Karpas-422 (cell line): ENCODE measurements around the gene OGDH. TPM values are rescaled to one million over a fixed set of nuclear protein-coding genes. Genes with fewer than 3 reads are reported as not detected.
"Not testable (repeated sequence)": the region's sequence is repeated elsewhere in the genome, so short reads cannot be mapped to it uniquely, and the experiment has no call there.

Source experiments
- DNase-seq: peaks from one replicate; pipeline ENCODE4 v3.0.0-alpha.2; 2015
- H2AFZ ChIP-seq: fragments of 200-600 bp; sonication (generic); 2 replicates; pipeline ENCODE4 v1.6.1; 2014; ENCODE audit warnings: antibody characterized with exemption, low read length, mixed read lengths
- H3K27ac ChIP-seq: fragments of 200-600 bp; sonication (generic); 2 replicates; pipeline ENCODE4 v1.5.1; 2014; ENCODE audit warnings: mild to moderate bottlenecking, low read length, moderate library complexity
- H3K27me3 ChIP-seq: fragments of 200-600 bp; sonication (generic); 2 replicates; pipeline ENCODE4 v1.6.1; 2014; ENCODE audit warnings: low read length, mixed read lengths
- H3K36me3 ChIP-seq: fragments of 200-600 bp; sonication (generic); 2 replicates; pipeline ENCODE4 v1.6.1; 2014; ENCODE audit warnings: low read length, mixed read lengths; ENCODE audit not compliant: insufficient read depth
- H3K4me1 ChIP-seq: fragments of 200-600 bp; sonication (generic); 2 replicates; pipeline ENCODE4 v1.6.1; 2014; ENCODE audit warnings: mild to moderate bottlenecking, low read length, mixed read lengths
- H3K4me2 ChIP-seq: fragments of 200-600 bp; sonication (generic); 2 replicates; pipeline ENCODE4 v1.6.1; 2014; ENCODE audit warnings: low read length, low read depth, mild to moderate bottlenecking; ENCODE audit not compliant: poor library complexity, severe bottlenecking
- H3K4me3 ChIP-seq: fragments of 200-600 bp; sonication (generic); 2 replicates; pipeline ENCODE4 v1.5.1; 2014; ENCODE audit warnings: mild to moderate bottlenecking, antibody characterized with exemption, low read length, mixed read lengths
- H3K79me2 ChIP-seq: fragments of 200-600 bp; sonication (generic); 2 replicates; pipeline ENCODE4 v1.6.1; 2014; ENCODE audit warnings: mild to moderate bottlenecking, low read length, mixed read lengths
- H3K9ac ChIP-seq: fragments of 200-600 bp; sonication (generic); 2 replicates; pipeline ENCODE4 v1.6.0; 2014; ENCODE audit warnings: low read length
- H3K9me2 ChIP-seq: fragments of 200-600 bp; sonication (generic), shearing (Covaris generic); replicated peaks from 2 replicates; pipeline ENCODE4 v1.6.0; 2014; ENCODE audit warnings: mild to moderate bottlenecking, low read length, moderate library complexity; ENCODE audit not compliant: insufficient read depth
- H3K9me3 ChIP-seq: fragments of 300-700, 200-600 bp; sonication (generic); 2 replicates; pipeline ENCODE4 v1.6.1; 2014; ENCODE audit warnings: low read length, mixed read lengths
- H4K20me1 ChIP-seq: fragments of 200-600 bp; sonication (generic); 2 replicates; pipeline ENCODE4 v1.6.1; 2014; ENCODE audit warnings: mild to moderate bottlenecking, antibody characterized with exemption, low read length, low read depth; ENCODE audit not compliant: insufficient read depth
- total RNA-seq: library from RNA; depleted of rRNA; stranded (reverse); fragments of >200 nt; shearing (Covaris generic); gene quantifications from 2 replicates; pipeline ENCODE4 v1.2.3, GENCODE V29; 2014; ENCODE audit warnings: low replicate concordance

The OGDH gene
- total RNA-seq, 1 experiment from 2014 or later, result 24.9 TPM

DNA sequence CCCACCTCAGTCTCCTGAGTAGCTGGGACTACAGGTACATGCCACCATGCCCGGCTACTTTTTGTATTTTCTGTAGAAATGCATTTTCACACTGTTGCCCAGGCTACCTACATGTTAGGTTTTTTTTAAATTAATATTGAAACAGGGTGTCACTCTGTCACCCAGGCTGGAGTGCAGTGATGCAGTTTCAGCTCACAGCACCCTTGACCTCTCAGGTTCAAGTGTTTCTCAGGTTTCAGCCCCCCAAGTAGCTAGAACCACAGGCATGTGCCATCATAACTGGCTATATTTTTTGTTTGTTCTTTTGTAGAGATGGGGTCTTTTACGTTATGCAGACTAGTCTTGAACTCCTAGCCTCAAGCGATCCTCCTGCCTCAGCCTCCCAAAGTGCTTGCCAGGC is 109.8 kb downstream of the OGDH start:
- H3K4me2 ChIP-seq, result no peak overlapping the region
- no peaks in the 10 kb centered on the region for H3K9me2 ChIP-seq
- DNase-seq, result peak; percentile 28

DNA sequence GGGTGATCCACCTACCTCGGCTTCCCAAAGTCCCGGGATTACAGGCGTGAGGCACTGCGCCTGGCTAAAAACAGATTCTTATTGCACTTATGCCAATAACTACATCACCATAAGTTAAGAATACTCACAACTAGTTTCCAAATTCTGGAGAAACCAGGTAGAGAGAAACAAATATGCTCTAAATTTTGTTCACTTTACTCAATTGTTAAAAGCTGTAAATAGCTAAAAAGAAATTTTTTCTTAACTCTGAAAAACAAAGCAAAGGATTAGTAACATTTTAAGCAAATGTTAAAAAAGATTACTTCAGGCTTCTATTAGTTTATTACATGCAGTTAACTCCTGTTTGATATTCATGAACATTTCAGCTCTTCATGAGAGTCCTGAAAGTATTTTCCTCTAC is 113.9 kb downstream of the OGDH start:
- H3K4me2 ChIP-seq, result no peak overlapping the region
- H3K79me2 ChIP-seq, result no peaks in the 10 kb centered on the region
- H3K9ac ChIP-seq, result no peak overlapping the region
- H3K4me3 ChIP-seq, result no peak overlapping the region
- no peaks in the 10 kb centered on the region for H3K9me3 ChIP-seq
- H3K9me2 ChIP-seq, result no peaks in the 10 kb centered on the region
- H3K36me3 ChIP-seq, result no peaks in the 10 kb centered on the region
- no peaks in the 10 kb centered on the region for H3K27me3 ChIP-seq
- DNase-seq, result no peak
- no peak overlapping the region for H2AFZ ChIP-seq
- H3K27ac ChIP-seq, result no peak overlapping the region
- no peaks in the 10 kb centered on the region for H3K4me1 ChIP-seq
- H4K20me1 ChIP-seq, result no peaks in the 10 kb centered on the region

More for the DNA sequence above, 109.8 kb downstream of the OGDH start:
- H3K4me1 ChIP-seq, result no peaks in the 10 kb centered on the region
- no peak overlapping the region for H3K4me3 ChIP-seq
- no peaks in the 10 kb centered on the region for H3K27me3 ChIP-seq
- H3K27ac ChIP-seq, result no peak overlapping the region
- no peaks in the 10 kb centered on the region for H3K79me2 ChIP-seq
- H4K20me1 ChIP-seq, result no peaks in the 10 kb centered on the region
- H3K9me3 ChIP-seq, result no peaks in the 10 kb centered on the region
- no peak overlapping the region for H3K9ac ChIP-seq
- H3K36me3 ChIP-seq, result no peaks in the 10 kb centered on the region
- H2AFZ ChIP-seq, result no peak overlapping the region

DNA sequence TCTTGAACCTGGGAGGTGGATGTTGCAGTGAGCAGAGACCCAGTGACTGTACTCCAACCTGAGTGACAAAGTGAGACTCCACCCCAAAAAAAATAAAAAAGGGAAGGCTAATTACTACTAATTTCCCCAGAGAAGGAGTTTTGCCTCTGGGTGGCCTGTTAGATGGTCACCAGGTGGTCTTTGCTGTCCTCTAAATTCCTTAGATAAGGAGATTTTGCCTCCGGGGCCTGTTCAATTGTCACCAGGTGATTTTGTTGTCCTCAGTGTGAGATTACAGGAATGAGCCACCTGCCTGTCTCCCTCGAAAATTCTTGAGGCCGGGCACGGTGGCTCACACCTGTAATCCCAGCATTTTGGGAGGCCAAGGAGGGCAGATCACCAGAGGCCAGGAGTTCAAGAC is 117.8 kb downstream of the OGDH start:
- DNase-seq, result peak; percentile 10
- Histone ChIP-seq H3K4me1 (no peaks in the 10 kb centered on the region), H3K4me3 (no peak overlapping the region), H3K9me3 (no peaks in the 10 kb centered on the region), H3K9ac (no peak overlapping the region), H3K9me2 (no peaks in the 10 kb centered on the region), H3K79me2 (no peaks in the 10 kb centered on the region), H3K4me2 (no peak overlapping the region), H3K27me3 (no peaks in the 10 kb centered on the region), H2AFZ (no peak overlapping the region), H3K36me3 (no peaks in the 10 kb centered on the region), H4K20me1 (no peaks in the 10 kb centered on the region), H3K27ac (no peak overlapping the region)

DNA sequence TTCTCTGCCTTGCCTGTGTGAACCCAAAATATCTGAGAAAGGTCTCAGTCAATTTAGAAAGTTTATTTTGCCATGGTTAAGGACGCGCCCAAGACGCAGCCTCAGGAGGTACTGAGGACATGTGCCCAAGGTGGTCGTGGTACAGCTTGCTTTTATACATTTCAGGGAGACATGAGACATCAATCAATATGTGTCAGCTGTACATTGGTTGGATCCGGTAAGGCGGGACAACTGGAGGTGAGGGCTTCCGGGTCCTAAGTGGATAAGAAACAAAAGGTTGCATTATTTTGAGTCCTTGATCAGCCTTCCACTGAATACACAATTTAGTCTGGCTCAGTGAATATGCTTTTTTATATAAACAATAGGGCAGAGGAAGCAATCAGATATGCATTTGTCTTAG is 119.8 kb downstream of the OGDH start:
- not testable (repeated sequence) for H3K9ac ChIP-seq, H3K9me3 ChIP-seq, H3K79me2 ChIP-seq, H4K20me1 ChIP-seq, DNase-seq, H3K4me1 ChIP-seq, H3K4me2 ChIP-seq, H3K27me3 ChIP-seq, H2AFZ ChIP-seq, H3K27ac ChIP-seq, H3K9me2 ChIP-seq, H3K36me3 ChIP-seq, H3K4me3 ChIP-seq

DNA sequence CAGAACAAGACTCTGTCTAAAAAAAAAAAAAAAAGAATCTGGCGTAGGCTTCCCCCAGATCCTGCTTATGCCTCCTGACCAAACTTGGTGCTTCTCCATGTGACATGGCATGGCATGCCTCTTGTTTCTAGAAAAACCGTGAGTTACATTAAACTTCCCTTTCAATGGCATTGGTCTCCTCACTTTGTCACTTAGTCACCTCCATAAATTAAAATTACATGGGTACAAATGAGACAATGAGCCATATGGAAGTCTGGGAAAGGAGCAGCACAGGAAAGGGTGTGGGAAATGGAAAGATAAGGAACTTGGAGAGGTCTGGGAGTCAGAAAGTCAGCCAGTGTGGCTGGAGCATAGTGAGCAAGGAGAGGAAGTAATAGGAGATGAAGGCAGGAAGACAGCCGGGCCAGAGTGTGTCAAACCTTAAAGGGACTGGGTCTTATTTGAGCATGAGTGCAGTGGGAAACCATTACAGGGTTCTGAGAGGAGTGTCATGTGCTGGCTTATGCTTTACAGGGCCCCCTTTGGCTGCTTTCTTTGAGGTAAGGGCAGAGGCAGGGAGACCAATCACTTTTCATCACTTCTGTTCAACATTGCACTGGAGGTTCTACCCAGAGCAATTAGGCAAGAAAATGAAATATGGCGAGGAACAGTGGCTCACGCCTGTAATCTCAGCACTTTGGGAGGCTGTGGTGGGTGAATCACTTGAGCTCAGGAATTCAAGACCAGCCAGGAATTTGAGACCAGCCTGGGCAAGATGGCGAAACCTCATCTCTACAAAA is 120.9 kb downstream of the OGDH start:
- no peak overlapping the region for H3K4me2 ChIP-seq

DNA sequence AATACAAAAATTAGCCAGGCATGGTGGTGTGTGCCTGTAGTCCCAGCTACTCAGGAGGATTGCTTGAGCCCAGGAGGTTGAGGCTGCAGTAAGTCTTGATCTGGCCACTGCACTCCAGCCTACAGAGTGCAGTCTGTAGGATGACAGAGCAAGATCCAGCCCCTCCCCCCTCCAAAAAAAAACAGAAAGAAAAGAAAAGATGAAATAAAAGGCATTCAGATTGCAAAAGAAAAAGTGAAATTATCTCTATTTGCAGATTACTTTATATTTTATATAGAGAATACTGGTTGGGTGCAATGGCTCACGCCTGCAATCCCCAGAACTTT is 121.5 kb downstream of the OGDH start:
- Histone ChIP-seq H3K36me3 (no peaks in the 10 kb centered on the region), H3K4me2 (no peak overlapping the region), H3K27me3 (no peaks in the 10 kb centered on the region), H3K27ac (no peak overlapping the region), H4K20me1 (no peaks in the 10 kb centered on the region), H3K9ac (no peak overlapping the region), H2AFZ (no peak overlapping the region), H3K79me2 (no peaks in the 10 kb centered on the region), H3K9me2 (no peaks in the 10 kb centered on the region), H3K9me3 (no peaks in the 10 kb centered on the region), H3K4me3 (no peak overlapping the region), H3K4me1 (peaks cover 5% of the 10 kb centered on the region; the same call in 1 of the 2 replicates)
- DNase-seq, result no peak

More for the DNA sequence above, 120.9 kb downstream of the OGDH start:
- Histone ChIP-seq H4K20me1 (no peaks in the 10 kb centered on the region), H3K9me2 (no peaks in the 10 kb centered on the region), H3K9me3 (no peaks in the 10 kb centered on the region), H3K36me3 (no peaks in the 10 kb centered on the region), H3K27ac (no peak overlapping the region), H3K27me3 (no peaks in the 10 kb centered on the region), H3K79me2 (no peaks in the 10 kb centered on the region), H2AFZ (no peak overlapping the region), H3K4me3 (no peak overlapping the region), H3K4me1 (peaks cover 5% of the 10 kb centered on the region; the same call in 1 of the 2 replicates), H3K9ac (no peak overlapping the region)
- no peak for DNase-seq

DNA sequence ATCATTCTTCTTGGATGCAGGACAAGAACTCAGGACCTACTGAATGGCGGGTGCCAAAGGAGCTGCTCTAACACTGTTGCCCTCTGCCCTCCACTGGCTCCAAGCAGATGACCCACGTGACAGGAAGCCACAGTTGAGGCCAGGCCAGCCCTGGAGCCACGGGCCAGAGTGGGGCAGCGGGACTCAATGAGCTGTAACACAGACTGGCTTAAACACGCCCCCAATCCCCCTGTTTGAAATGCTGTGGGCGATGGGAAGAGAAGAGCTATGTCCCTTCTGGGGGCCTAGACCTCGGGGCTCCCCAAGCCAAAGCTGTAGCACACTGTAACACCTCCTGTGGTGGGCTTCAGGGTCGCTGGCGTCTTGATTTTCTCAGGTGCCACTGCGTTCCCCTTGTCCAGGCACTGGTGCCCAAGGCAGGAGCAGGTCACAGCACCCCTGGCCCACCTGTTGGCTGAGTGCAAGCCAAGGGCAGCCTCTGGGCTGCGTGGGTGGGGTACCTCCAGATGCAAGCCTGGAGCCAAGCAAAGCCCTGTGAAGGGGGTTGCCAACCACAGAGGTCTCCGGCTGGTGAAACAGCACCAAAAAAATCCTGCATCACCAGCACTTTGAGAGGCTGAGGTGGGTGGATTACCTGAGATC is 123.6 kb downstream of the OGDH start:
- peaks cover 5% of the 10 kb centered on the region; the same call in 1 of the 2 replicates for H3K4me1 ChIP-seq
- H4K20me1 ChIP-seq, result no peaks in the 10 kb centered on the region
- H3K4me2 ChIP-seq, result no peak overlapping the region
- H3K27me3 ChIP-seq, result no peaks in the 10 kb centered on the region
- peak; percentile 35 for DNase-seq
- no peak overlapping the region for H2AFZ ChIP-seq
- H3K4me3 ChIP-seq, result no peak overlapping the region
- H3K9ac ChIP-seq, result no peak overlapping the region
- no peak overlapping the region for H3K27ac ChIP-seq
- H3K79me2 ChIP-seq, result no peaks in the 10 kb centered on the region
- H3K36me3 ChIP-seq, result no peaks in the 10 kb centered on the region
- H3K9me2 ChIP-seq, result no peaks in the 10 kb centered on the region
- H3K9me3 ChIP-seq, result no peaks in the 10 kb centered on the region

DNA sequence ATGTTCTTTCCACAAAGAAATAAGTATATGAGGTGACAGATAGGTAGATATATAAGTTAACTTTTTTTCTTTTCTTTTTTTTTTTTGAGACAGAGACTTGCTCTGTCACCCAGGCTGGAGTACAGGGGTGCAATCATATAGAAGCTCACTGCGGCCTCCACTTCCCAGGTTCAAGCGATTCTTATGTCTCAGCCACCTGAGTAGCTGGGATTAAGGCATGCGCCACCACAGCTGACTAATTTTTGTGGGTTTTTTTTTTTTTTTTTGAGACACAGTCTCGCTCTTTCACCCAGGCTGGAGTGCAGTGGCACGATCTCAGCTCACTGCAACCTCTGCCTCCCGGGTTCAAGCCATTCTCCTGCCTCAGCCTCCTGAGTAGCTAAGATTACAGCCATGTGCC is 126.5 kb downstream of the OGDH start:
- H3K9me3 ChIP-seq, DNase-seq, H3K9me2 ChIP-seq, H3K36me3 ChIP-seq, H3K27me3 ChIP-seq, H3K4me2 ChIP-seq, H3K9ac ChIP-seq, H3K4me3 ChIP-seq, H4K20me1 ChIP-seq, H2AFZ ChIP-seq, H3K79me2 ChIP-seq, H3K4me1 ChIP-seq, H3K27ac ChIP-seq: not testable (repeated sequence)
